Stimulated activated CD8-positive, alpha-beta memory T cell treated with anti-CD3 and anti-CD28 coated beads, Interleukin-15, amount 100 ng/mL, for 24 hours (primary cell): ENCODE measurements around the gene MSH5.

ENCODE experiments used
- DNase-seq: peaks from one replicate; pipeline ENCODE4 v3.0.0-alpha.2; 2020; ENCODE audit warnings: low read depth

MSH5 gene

DNA sequence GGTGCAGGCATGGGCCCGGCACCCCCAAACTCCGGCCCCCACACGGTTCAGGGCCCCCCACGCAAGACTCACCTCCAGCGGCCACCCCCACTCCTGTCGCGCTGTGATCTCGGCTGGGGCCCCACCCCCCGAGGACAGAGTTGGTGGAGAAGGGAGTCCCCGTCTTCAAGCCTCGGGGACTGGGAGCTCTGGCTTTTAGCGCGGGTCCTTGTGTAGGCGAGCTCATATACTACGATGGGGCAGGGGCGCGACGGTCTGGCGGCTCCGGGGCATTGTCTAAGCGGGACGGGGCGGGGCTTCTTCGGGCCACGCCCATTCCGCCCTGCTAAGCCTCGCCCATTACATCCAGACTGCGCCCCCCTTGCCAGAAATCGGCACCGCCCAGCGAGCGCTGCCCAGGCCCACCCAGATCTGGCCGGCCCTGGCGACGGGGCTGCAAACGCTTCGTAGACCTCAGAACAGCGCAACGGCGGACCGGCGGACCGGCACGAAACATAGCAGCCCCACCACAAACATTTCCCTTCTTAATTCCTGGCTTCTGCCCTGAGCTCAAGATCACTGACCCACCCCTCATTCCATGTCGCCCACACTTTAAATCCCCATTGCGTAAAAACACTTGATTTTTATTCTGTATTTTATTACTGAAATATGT, 9.7 kb upstream of the MSH5 start:
- DNase-seq = peak; percentile 48

DNA sequence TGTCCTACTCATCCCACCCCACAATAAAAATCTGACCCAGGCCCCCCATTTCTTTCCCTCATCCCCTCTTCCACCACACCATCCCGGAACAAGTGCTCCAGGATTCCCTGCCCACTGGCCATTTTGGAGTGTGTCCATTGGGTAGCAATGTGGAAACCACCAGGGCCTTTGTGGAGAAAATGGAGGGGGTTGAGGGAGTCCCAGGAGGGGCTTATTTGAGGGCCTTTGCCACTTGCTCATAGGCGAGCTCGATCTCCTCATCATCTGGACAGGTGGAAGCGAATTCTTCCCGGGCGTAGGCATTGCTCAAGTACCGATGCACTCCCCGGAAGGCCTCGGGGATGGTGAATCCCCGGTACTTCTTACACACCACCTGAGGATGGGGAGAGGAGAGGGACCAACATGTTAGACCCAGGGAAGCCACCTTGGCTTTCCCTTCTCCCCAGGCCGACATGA, 9.1 kb upstream of the MSH5 start:
- no peak for DNase-seq

DNA sequence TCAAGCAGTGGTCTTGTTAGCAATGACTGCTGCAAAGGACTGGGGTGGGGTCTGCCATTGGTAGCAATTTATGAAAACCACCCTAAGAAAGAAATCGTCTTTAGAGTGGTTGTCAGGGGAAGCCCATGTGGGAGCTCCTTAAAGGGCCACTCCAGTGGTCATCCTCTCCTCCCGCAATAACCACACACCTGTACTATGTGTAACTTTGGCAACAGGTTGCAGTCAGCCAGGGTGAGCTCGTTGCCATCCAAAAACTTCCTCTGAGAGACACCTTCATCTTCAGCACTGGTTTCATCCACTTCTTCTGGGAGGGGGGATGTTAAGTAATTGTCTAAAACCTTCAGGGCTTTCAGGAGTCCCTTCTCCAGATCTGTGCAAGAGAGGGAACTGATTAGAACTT, 7.8 kb upstream of the MSH5 start:
- no peak for DNase-seq

DNA sequence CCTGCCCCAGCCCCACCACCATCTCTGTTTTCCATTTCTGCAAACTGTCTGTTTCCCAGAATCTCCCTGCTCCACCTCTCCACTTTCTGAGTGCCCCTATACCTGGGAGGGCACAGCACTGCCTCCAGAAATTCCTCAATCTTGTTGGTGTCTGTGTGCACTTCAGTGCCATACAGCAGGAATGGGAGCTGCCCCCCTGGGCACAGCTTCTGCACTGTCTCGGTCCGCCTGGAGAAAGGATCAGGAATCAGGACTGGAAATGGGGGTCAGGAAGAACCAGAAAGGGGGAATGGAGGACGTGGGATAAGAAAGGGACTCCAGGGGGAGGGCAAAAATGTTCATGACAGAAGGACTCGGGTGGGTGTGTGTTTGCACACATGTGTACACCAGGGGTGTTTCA, 6.1 kb upstream of the MSH5 start:
- no peak for DNase-seq

DNA sequence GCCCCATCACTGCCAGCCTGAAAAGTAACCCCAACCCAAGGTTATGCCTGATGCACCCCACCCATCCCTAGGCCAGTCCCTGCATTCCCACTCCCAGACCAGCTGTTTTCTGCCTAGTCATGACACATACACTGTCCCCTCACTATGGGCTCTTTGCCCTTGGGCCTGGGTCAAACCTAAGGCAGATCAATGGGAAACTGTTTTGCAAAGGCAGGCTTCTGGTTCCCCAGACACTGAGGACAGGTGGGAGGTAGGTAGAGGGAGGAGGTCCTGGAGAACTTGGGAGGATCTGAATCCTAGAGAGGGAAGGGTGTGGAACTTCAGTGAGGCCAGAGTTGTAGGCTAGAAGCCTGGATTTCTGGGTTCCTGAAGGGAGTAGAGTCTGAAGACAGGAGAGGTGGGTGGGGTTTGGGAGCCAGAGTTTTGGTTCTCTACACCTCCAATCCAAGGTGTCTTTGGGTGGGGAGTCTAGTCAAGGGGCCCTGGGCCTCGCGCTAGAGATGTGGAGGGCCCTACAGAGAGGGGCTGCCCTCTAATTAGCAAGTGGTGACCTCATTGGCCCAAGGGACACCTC, 5.5 kb upstream of the MSH5 start:
- no peak for DNase-seq

DNA sequence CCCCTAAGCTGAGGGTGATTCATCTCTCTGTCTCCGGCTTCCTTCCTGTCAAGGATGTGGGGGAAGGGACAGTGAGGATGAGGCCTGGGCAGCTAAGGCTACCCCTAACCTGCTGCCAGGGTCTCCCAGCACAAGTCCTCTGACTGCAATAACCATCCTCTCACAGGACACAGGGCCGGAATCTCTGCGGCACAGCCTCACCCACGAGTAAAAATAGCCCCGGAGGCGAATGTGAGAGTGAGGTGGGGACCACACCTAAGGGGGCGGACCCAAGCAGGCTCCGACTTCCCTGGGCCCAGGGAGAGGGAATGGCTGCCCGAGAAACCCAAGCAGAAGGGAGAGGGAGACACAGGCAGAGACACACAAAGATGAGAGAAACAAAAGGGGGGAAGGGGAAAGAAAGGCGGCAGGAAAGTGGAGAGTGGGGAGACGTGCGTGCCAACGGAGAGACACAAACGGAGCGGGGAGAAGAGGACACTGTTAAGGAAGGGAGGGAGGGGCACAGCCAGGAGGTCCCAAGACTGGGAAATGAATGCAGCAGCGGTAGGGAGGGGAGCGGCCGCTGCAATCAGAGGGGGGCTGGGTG, 4.9 kb upstream of the MSH5 start:
- no peak for DNase-seq

DNA sequence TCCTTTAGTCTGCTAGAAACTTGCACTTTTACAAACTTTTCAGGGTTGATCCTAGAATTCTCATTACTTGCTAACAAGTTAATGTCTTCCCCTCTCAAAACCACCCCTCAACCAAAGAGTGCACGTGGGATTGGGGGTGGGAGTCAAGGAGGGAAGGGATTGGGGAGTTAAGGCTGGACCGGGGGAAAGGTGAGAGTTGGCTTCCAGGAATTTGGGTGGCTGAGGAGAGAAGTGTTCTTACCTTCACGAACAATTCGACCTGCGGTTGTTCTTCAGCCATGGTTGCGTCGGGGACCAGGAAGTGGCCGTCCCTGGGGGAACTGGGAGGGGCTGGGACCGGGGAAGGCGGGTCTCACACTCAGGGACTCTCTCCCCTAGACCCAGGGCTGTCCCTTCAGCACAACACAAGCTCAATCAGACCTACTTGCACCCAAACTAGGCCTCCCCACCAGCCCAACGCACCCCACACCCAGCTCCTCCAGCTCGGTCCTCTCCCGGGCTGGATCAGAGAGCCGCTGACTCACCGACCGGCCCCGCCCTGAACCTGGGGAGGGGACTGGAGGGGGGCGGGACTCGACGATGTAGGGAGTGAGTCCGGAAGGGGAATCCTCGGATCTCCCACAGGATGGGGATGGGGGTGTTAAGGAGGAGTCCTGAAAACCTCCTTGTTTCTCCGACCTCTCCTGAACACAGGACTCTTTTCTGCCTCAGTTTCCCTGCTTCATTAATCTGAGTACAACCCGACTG, 3.6 kb upstream of the MSH5 start, which contains the start of gene CLIC1:
CLIC1 (minus strand) TSS at position 510 of the 747 bp plus-strand sequence; CDS start at position 280, 230 bp downstream.
- DNase-seq = peak; percentile 58

DNA sequence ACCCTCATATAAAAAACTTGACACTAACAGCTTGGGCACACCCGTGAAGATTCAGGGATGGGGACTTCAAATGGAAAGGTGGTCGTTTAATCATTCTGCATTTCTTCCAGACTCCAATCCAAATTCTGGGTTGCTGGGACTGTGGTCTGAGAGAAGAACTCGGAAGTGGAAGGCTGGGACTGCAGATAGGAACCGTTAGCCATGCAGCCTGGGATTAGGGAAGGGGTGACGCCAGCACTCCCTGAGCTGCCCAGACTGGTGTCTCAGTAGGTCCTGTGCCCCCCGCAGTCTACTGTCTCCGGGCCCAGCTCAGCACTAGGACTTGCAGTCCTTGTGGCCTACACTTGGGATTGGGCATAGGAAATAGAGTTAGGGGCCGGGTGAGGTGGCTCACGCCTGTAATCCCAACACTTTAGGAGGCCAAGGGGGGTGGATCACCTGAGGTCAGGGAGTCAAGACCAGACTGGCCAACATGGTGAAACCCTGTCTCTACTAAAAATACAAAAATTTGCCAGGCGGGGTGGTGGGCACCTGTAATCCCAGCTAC, 3.0 kb upstream of the MSH5 start:
- no peak for DNase-seq

DNA sequence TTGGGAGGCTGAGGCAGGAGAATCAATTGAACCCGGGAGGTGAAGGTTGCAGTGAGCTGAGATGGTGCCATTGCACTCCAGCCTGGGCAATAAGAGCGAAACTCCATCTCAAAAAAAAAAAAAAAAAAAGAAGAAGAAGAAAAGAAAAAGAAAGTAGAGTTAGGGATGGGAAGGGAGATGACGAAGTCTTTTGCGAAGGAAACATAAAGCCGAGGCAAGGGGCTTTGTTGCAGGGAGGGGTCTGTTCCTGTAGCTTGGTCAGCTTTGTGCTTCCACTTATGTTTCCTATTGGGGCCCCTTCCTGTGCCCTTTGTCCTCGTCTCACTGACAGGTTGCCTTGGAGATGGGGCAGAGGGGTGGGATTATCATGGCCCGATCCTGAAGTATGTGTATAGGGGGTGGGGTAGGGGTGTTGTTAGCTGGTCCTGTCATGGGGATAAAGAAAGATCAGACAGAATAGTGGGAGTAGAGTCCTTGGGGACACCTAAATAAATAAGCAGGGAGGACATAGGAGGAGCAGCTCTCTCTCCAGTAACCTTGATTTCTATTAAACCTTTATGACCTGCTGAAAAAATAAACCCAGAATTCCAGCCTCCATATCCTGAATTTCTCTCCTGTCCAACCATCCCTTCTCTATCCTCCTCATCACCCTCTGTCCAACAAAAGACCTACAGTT, 2.4 kb upstream of the MSH5 start:
- no peak for DNase-seq

DNA sequence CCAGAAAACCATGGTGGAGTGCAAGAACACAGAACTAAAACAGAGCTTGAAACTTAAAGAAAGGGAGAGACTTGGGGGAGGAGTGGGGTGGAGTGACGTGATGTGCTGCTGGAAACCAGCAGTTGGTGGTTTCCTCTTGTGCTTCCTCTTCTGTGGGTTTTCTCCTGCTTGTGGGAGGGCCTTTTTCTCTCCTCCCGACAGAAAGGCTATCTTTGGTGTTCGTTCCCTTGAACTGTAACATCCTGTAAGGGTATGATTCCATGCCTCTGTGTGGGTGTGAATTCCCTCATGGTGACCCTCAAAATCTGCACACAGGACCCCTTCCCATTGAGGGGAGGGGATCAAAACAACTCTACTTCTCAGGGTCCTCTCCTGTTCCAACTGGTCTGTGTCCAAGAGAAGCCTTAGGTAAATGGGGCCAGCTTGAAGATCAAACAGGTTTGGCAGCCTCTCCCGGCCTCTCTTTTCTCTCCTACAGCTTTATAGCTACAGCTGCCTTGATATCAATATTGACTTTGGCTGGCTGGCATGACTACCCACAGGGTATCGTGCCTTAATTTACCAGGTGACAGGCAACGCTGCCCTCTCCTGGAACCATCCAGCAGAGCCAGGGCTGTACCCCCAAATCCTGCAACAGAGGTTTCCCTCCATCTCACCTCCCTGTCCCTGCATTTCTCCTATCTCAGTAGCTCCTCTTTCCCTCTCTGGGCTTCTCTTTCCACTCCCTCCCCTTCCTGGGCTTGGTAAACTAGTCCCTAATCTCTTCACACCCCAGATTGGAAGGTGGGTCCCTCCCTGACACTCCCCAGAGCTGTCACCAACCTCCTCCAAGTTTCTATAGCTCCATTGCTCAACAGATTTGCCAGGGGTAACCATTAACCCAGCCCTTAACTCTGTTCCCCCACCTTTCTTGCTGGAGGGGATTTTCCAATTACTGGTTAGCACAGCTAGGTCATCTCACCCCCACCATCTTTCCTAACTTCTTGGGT, 1.5 kb upstream of the MSH5 start:
- DNase-seq = no peak

DNA sequence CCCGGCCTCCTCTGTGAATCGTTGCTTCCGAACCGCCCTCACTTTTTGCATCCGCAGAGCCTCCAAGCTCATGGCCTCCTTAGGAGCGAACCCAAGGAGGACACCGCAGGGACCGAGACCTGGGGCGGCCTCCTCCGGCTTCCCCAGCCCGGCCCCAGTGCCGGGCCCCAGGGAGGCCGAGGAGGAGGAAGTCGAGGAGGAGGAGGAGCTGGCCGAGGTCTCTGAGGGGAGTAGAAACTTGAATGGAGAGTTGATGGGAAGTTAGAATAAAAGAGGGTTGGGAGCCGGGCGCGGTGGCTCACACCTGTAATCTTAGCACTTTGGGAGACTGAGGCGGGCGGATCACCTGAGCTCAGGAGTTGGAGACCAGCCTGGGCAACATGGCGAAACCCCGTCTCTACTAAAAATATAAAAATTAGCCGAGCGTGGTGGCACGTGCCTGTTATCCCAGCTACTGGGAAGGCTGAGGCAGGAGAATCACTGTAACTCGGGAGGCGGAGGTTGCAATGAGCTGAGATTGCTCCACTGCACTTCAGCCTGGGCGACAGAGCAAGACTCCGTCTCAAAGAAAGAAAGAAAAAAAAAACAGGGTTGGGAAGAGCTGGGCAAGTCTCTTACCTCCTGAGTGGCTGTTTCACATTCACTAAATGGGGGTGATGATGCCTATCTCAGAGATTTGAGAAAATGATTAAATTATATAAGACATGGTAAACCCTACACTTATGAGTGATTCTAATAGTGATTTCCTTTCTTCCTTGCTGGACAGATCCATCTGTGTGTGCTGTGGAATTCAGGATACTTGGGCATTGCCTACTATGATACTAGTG, 805 bp downstream of the MSH5 start:
- no peak for DNase-seq

DNA sequence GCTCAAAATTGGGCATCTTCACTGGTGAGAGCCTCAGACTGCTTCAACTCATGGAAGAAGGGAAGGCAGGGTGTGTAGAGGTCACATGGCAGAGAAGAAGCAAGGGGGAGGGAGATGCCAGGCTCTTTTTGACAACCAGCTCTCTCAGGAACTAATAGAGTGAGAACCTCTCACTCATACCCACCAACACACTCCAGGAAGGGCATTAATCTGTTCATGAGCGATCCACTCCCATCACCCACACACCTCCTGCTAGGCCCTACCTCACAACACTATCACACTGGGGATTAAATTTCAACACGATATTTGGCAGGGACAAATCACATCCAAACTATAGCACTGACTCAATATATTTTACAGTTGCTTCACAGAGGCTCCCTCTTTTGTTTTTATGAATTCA, 2.0 kb downstream of the MSH5 start:
- no peak for DNase-seq

DNA sequence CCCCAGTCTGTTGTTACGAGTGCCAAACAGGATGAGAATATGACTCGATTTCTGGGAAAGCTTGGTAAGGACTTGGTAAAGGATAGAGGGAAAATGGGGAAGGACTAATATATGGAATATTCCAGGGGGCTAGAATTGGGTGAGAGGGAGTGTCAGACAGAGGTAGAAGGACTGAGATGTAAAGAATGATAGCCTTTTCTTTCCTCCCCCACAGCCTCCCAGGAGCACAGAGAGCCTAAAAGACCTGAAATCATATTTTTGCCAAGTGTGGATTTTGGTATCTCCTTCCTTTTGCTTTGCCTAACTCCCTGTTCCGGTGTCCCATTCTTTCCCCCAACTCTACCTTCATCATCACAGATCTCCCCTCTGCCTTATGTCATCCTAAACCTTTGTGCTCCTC, 3.1 kb downstream of the MSH5 start:
- DNase-seq = no peak

DNA sequence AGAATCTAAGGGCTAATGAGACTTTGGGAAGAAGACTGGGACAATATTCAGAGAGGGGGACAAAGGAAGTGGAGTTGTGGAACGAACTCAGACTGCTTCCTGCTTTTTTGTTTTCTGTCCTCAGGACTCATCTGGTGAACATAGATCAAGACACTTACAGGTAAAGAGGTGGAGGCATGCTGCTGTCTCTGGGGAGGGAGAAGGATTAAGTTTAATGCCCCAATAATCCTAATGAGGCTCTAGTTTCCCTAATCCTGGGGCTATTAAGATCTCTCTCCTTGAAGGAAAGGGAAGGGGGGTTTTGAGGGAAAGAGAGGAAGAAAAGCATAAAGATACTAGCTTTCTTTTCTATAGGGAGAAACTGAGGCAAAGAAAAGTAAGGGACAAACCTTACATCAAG, 4.6 kb downstream of the MSH5 start:
- no peak for DNase-seq

DNA sequence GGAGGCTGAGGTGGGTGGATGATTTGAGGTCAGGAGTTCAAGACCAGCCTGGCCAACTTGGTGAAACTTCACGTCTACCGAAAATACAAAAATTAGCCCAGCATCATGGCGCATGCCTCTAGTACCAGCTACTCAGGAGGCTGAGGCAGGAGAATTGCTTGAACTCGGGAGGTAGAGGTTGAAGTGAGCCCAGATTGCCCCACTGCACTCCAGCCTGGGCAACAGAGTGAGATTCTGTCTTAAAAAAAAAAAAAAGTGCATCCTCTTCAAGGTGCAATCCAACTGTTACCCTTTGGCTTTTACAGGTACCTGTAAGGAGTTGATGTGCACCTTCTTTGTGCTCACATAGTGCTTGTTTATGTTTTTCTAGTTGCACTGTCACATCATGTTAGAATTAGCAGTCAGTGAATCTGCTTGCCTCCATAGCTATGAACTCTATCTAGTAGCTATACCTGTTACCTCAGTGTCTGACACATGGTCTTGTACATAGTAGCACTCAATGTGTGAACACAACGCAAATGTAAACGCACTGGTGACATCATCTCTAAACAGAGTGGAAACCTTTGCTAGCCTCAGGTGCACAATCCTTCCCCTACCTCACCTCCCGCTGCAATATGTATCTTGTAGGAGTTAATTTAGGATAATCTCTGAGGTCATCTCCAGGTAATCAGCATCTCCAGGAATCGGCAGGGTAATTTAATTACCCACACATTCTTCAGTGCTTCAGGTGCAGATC, 9.7 kb downstream of the MSH5 start:
- no peak for DNase-seq

DNA sequence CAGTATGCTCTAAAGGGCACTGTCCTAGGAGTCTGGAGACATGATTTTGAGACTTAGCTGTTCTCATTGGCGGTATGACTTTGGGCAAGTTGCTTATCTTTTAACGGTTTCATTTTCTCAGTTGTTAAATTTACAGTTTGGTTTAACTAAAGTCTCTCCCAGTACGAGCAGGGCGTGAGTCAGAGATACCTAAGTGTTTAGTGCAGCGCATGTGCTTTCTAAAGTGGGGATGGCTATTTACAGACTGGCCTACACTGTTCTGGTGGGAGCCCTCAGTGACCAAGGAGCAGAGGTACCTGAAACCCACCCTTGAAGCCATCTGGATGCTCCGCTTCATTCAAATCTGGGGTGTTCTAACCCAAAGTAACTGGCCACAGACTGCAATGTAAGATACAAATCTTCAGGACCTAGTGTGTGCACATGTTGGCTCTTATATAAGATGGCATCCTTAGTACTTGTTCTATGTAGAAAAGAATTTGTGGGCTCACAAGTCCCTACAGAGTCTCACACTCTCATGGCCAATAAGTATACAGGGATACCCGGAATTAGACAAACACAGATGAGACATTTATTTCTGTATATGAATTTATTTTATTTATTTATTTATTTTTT, 10.7 kb downstream of the MSH5 start:
- no peak for DNase-seq

DNA sequence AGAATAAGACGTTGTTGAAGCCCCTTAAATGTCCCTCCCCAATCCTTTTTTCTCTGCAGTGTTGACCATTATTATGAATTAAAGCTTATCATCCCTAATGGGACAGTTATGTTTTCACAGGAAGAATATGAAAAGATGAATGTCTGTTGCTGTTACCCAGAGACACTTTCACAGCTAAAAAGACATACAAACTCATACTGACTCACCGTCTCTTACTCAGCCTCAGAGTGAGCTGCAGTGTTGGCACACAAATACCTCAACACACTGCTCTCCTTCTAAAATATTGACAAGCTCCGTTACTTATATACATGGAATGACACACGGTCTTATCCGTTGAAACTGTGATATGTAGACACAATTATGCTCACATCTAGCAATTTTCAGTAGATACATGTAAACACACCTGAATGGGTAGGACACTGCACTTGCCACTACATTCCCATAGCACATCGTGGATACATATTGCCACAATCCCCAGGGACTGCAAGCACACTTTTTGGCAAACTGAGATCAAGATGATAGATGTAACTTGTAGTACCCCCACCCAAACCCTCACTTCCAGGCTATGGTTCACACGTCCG, 13.0 kb downstream of the MSH5 start:
- DNase-seq = no peak

DNA sequence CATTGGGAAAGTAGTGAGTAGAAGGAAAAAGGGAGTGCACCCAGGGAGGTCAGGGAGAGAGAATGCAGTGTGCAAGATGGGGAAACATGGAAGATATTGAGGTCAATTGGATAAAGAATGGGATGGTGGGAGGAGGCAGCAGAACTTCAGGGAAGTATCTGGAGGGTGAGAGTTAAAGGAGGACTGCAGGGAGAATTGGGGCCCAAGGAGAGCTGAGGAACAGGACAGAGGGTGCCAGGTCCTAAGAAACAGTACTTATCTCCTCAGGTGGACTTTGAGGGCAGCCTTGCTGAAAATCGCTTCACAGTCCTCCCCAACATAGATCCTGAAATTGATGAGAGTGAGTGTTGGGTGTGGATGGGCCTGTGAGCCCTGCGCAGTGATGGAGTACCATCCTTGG, 18.5 kb downstream of the MSH5 start:
- DNase-seq = no peak
